Transverse colon (tissue), 4 donors: Measurements from ENCODE around the gene FXYD5. TPM values are rescaled to one million over a fixed set of nuclear protein-coding genes. Genes with fewer than 3 reads are reported as not detected.

ENCODE experiments used
- DNase-seq: peaks from one replicate; pipeline ENCODE4 v3.0.0-alpha.2; 2019
- H3K27ac ChIP-seq, 4 donors: fragments of 200-600 bp; sonication (generic); 2 replicates each; pipeline ENCODE4 v1.5.1; 2016 to 2018; ENCODE audit warnings: inconsistent platforms in 4 of 4
- H3K27me3 ChIP-seq: fragments of 200-600 bp; sonication (generic); 2 replicates; pipeline ENCODE4 v1.5.1; 2017; ENCODE audit warnings: inconsistent platforms
- H3K36me3 ChIP-seq, 4 donors: fragments of 200-600 bp; sonication (generic); 2 replicates each; pipeline ENCODE4 v1.5.1; 2017 to 2019; ENCODE audit warnings: inconsistent platforms in 4 of 4
- H3K4me1 ChIP-seq, 4 donors: fragments of 200-600 bp; sonication (generic); 2 replicates each; pipeline ENCODE4 v1.5.1; 2017 to 2020; ENCODE audit warnings: inconsistent platforms in 4 of 4
- H3K4me3 ChIP-seq, 4 donors: fragments of 200-600 bp; sonication (generic); 1 replicate in 1 of 4; 2 replicates in 3 of 4; pipeline versions ENCODE4 v1.5.1 to v1.6.1; 2017 to 2019; ENCODE audit warnings: inconsistent platforms in 4 of 4
- H3K9me3 ChIP-seq, 2 donors: fragments of 200-600 bp; sonication (generic); 2 replicates each; pipeline ENCODE4 v1.5.1; 2017 to 2019; ENCODE audit warnings: inconsistent platforms in 2 of 2
- CTCF ChIP-seq, 5 experiments: fragments of 200-600 bp in 3 of 5; fragments of 450-650 bp in 2 of 5; sonication (generic) in 3 of 5; IDR thresholded peaks; 1 replicate in 2 of 5; 2 replicates in 3 of 5; pipeline ENCODE4 v1.5.1; 2016 to 2017; ENCODE audit warnings: antibody characterized with exemption in 5 of 5, inconsistent platforms in 3 of 5, mild to moderate bottlenecking in 2 of 5, moderate library complexity in 1 of 5
- EP300 ChIP-seq: sonication (generic); formaldehyde crosslinking; IDR thresholded peaks from one replicate; pipeline ENCODE4 v1.6.1; 2017; ENCODE audit warnings: antibody characterized with exemption, low read depth
- POLR2A ChIP-seq: fragments of 450-650 bp; IDR thresholded peaks from one replicate; pipeline ENCODE4 v1.6.1; 2016; ENCODE audit warnings: antibody characterized with exemption, mild to moderate bottlenecking, moderate library complexity
- POLR2AphosphoS5 ChIP-seq, 3 donors: sonication (generic); formaldehyde crosslinking; IDR thresholded peaks; one replicate each; pipeline ENCODE4 v1.6.1; 2016; ENCODE audit warnings: antibody characterized with exemption in 3 of 3
- WGBS, 2 donors: methylation state at CpG; one replicate each; pipeline ENCODE4 v1.1.5; 2018; ENCODE audit warnings: low coverage in 1 of 2; 5-methylcytosine and 5-hydroxymethylcytosine counted together
- in situ Hi-C, 4 donors: fragments of 200-750 bp; cut with MboI; loops; one replicate each; pipeline versions ENCODE4 v1.15.0 to v1.15.1; 2017; ENCODE audit warnings: low sequenced_read_pairs in 3 of 4, low pct_ligation_motif_present in 1 of 4, low pct_unique_long_range_greater_than_20kb in 1 of 4
- intact Hi-C: fragments of 100-400 bp; cut with DNase I; formaldehyde crosslinking; loops from one replicate; pipeline ENCODE4 v1.15.1; 2023; ENCODE audit warnings: low total_unique reads
- total RNA-seq, 4 donors: library from RNA; depleted of rRNA; stranded (reverse); fragments of >200 nt; gene quantifications; one replicate each; pipeline ENCODE4 v1.1.0, GENCODE V29; 2016

FXYD5 gene
- total RNA-seq, 4 donors from 2014 or later, result 2.0 to 57.2 (median 15.1) TPM

DNA sequence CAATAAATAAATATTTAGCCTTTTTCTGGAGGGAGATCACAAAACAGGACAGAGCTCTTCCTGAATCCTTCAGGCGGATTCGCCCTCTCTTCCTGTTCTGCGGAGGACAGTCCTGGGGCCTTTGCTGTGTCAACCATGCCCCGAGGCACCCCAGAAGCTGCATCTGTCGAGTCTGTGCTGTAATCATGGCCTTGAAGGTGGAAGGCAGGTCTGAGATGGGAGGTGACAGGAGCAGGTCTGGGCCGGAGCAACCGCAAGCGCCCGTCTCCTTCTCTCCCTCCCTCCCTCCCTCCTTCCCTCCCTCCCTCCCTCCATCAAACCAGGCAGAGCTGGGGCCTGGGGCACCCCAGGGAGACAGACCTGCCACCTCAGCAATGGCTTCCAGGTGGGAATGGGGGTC is 43.6 kb upstream of the FXYD5 start:
- H3K27ac ChIP-seq, result no peak overlapping the region
- H3K4me1 ChIP-seq, result peaks cover 0 to 33% (median 13%) of the 10 kb centered on the region in 4 donors
- TF ChIP-seq POLR2AphosphoS5 (IDR thresholded peaks at IDR 0.05) (no peak), POLR2A (no peak), CTCF (IDR thresholded peaks at IDR 0.05) (no peak), EP300 (no peak)

GRCh38 chr19:35112995-35113688 is 41.4 kb upstream of the FXYD5 start:
- intact Hi-C loops (no loop called here), in situ Hi-C loops (no loop called here)

More for the DNA sequence above, 43.6 kb upstream of the FXYD5 start:
- WGBS, 2 donors, result 69% methylated on average over 9 of the region's 9 CpGs; no CpG with 5 or more reads in 1 of the 2 donors
- H3K27me3 ChIP-seq, result no peaks in the 10 kb centered on the region
- in situ Hi-C loops (no loop called here), intact Hi-C loops (no loop called here)
- no peak overlapping the region for H3K4me3 ChIP-seq
- no peaks in the 10 kb centered on the region for H3K36me3 ChIP-seq
- no peaks in the 10 kb centered on the region for H3K9me3 ChIP-seq
- DNase-seq, result no peak

DNA sequence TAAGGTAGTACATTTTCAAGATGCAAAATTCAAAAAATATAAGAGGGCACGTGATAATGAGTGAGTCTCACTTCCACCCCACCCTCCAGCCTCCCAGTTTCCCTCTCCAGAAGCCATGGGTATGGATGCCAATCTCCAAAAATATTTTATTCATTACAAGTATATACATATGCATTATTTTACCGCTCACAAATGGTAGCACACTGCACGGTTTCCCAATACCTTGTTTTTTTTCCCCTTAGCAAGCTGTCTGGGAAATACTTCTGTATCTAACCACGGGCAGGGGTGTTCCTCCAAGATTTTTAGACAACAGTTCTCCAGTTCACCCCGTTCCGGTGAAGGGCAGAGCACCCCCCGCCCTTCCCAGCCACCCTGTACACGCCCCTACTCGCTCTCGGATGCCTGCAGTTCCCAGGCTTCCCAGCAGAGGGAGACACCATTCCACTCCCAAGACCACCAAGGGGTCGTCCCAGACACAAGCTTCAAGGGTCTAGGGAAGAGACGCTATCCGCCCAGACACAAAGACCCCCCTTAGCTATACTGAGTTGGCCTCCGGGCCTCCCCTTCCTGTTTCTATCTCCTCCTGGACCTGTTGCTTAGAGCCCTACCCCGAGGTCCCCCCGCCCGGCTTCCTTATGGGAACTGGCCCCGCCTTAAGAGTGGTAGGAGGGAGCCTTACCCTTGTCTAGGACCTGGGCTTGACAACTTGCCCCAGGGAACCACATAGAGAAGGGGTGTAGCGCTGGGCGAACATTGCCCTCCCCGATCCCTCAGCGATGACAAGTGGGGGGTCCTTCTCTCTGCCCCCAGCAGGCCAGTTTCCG is 40.0 kb upstream of the FXYD5 start:
- H3K9me3 ChIP-seq, result no peaks in the 10 kb centered on the region
- peak; percentile 86 for DNase-seq
- in situ Hi-C loops (no loop called here), intact Hi-C loops (no loop called here)
- WGBS, 2 donors, result 11 to 27% methylated on average over 4 to 22 of the region's 23 CpGs
- H3K4me3 ChIP-seq, result peak overlapping the region in 3 of 4 donors; percentile 38 to 65 (median 51)
- TF ChIP-seq POLR2A, result no peak
- peak in 1 of 3 donors; percentile 72 for TF ChIP-seq POLR2AphosphoS5 (IDR thresholded peaks at IDR 0.05)
- peak; percentile 97 to 99 (median 98) for TF ChIP-seq CTCF (IDR thresholded peaks at IDR 0.05)
- peak overlapping the region; percentile 88 to 95 (median 91) for H3K27ac ChIP-seq
- no peaks in the 10 kb centered on the region for H3K27me3 ChIP-seq
- peaks cover 0 to 21% (median 15%) of the 10 kb centered on the region in 4 donors for H3K4me1 ChIP-seq
- H3K36me3 ChIP-seq, result no peaks in the 10 kb centered on the region

More at GRCh38 chr19:35112995-35113688, 41.4 kb upstream of the FXYD5 start:
- TF ChIP-seq EP300 (no peak), POLR2AphosphoS5 (IDR thresholded peaks at IDR 0.05) (no peak), POLR2A (no peak), CTCF (IDR thresholded peaks at IDR 0.05) (no peak)
- DNase-seq, result no peak
- no peak overlapping the region for H3K4me3 ChIP-seq
- no peaks in the 10 kb centered on the region for H3K9me3 ChIP-seq
- H3K27ac ChIP-seq, result no peak overlapping the region
- peaks cover 0 to 29% (median 13%) of the 10 kb centered on the region in 4 donors for H3K4me1 ChIP-seq
- no peaks in the 10 kb centered on the region for H3K27me3 ChIP-seq
- WGBS, 2 donors, result 73 to 80% methylated on average over 3 to 15 of the region's 15 CpGs
- H3K36me3 ChIP-seq, result no peaks in the 10 kb centered on the region

- peak; percentile 39 for TF ChIP-seq EP300
- peak; percentile 86 for TF ChIP-seq POLR2A
- TF ChIP-seq POLR2AphosphoS5 (IDR thresholded peaks at IDR 0.05), result peak; percentile 52 to 93 (median 91)
- peak in 1 of 5 experiments; percentile 8 for TF ChIP-seq CTCF (IDR thresholded peaks at IDR 0.05)
- in situ Hi-C loops, result no loop called here
- Histone ChIP-seq H3K9me3 (no peaks in the 10 kb centered on the region), H3K27ac (peak within 1 kb of the TSS; percentile 88 to 95 (median 91)), H3K36me3 (no peaks in the 10 kb centered on the region), H3K27me3 (no peaks in the 10 kb centered on the region), H3K4me3 (peak within 1 kb of the TSS; percentile 38 to 65 (median 47)), H3K4me1 (peaks cover 0 to 25% (median 18%) of the 10 kb centered on the region in 4 donors)
- intact Hi-C loops, result no loop called here
- WGBS, 2 donors, result 57 to 100% methylated on average over 1 to 14 of the region's 14 CpGs
- DNase-seq, result peak; percentile 86
Observed at GRCh38 chr19:35115177-35115951, 39.2 kb upstream of the FXYD5 start, which contains the start of gene FXYD3. TSS of gene FXYD3 (plus strand) at chr19:35115823. CDS start at chr19:35119377, 3,554 bp downstream.
